ENCODE measurements around the gene FMOD.

The FMOD gene

GRCh38 chr1:203361945-203362719 lies 11.2 kb upstream of the FMOD start:
- H3K27ac ChIP-seq, result no peak overlapping the region
- DNase-seq (ENCODE audit: low read depth, low spot score), result no peak

GRCh38 chr1:203360547-203361185 lies 9.7 kb upstream of the FMOD start:
- no peak overlapping the region for H3K27ac ChIP-seq
- DNase-seq (ENCODE audit: low read depth, low spot score), result no peak

DNA sequence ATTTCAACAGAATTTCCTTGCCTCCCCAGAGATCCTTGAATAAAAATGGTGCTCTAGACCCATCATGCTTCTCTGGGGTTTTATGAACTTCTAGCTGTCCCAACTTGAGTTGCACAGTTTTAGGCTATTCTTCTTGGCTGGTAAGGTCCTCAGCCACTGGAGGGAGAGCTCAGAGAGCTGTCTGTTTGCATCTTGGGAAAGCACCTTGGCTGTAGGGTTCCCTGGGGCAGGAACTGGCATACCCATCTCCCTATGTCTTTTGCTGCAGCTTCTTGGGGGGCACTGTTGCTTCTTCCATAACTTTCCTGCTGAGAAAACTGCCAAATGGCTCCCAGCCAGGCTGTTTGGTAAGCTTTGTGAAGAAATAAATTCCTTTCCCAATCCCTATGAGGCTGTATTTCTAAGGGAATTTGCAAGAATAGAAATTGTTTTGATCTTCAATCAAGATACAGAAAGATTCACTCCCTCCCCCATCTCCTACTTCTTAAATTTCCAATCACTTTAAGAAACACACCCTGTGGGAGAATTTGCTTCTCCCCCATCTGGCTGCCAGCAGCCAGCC lies 8.2 kb upstream of the FMOD start:
- DNase-seq (ENCODE audit: low read depth, low spot score), result no peak
- no peak overlapping the region for H3K27ac ChIP-seq

DNA sequence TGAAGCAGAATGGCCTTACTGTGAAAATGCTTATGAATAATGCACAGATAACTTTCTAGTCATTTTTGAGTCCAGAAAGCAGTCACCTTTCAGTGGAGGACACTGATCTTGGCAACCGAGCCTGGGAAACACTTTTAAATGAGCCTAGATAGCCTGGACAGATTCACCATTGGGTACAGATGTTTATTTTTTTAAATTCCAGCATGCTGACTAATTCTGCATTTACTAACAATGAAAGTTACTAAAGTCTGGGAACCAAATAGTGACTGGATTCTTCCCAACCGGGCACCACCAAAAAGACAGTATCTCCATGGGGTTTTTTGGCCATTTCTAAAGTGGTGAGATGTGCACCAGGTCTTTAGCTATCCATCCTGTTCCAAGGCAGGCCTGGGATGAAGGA lies 3.3 kb upstream of the FMOD start:
- DNase-seq (ENCODE audit: low read depth, low spot score), result no peak
- H3K27ac ChIP-seq, result no peak overlapping the region

DNA sequence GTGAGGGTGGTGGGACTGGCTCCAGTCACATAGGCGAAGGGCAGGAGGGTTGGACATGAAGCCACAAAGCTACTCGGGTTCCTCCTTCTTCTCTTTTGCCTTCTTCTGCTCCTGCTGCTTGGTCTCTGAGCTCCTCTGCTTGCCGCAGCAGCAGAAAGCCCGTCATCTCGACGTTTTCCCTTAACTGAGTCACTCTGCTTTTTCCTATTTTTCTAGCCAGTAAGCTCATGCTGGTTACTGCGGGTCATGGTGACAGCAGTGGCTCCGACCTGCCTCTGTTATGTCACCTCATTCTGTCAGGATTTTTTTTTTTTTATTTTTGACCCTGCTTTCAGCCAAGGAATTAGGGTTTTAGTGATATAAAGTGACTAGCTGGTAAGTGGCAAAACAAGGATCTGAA lies 2.6 kb upstream of the FMOD start:
- no peak for DNase-seq (ENCODE audit: low read depth, low spot score)
- no peak overlapping the region for H3K27ac ChIP-seq

GRCh38 chr1:203349773-203350524 lies 973 bp downstream of the FMOD start:
- no peak overlapping the region for H3K27ac ChIP-seq
- DNase-seq (ENCODE audit: low read depth, low spot score), result no peak

DNA sequence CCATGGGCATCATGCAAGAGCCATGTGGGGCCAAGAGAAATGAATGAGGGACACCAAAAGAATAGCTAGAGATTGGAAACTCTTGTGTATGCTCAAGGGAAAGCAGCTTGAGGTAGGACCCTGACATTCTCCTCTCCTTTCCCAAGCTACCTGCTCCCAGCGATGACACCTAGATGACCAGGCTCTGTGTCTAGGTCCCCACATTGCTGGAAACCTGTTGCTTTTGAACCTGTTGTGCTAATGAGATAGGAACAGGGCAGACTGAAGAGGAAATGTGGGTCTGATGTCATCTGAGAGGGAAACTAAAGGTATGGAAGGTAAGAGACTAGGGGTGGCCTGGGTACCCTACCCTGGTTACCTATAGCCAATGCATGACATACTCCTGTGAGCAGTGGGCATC lies 1.8 kb downstream of the FMOD start:
- no peak for DNase-seq (ENCODE audit: low read depth, low spot score)
- no peak overlapping the region for H3K27ac ChIP-seq

DNA sequence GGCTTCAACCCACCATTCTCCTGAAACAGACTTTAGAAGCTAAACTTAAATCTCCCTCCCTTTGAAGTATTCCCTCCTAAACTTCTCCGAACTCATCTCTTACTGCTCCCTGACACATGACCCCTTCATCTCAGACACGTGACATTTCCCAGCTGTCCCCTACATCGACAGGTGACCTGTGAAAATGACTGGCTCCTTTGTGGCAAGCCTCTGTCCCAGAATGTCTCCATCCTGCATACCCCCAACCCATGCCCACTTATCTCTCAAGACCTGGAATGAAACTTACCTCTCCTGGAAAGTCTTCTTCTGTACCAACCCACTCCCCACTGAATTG lies 4.2 kb downstream of the FMOD start:
- no peak overlapping the region for H3K27ac ChIP-seq
- no peak for DNase-seq (ENCODE audit: low read depth, low spot score)

GRCh38 chr1:203346060-203346768 lies 4.7 kb downstream of the FMOD start:
- no peak overlapping the region for H3K27ac ChIP-seq
- no peak for DNase-seq (ENCODE audit: low read depth, low spot score)

DNA sequence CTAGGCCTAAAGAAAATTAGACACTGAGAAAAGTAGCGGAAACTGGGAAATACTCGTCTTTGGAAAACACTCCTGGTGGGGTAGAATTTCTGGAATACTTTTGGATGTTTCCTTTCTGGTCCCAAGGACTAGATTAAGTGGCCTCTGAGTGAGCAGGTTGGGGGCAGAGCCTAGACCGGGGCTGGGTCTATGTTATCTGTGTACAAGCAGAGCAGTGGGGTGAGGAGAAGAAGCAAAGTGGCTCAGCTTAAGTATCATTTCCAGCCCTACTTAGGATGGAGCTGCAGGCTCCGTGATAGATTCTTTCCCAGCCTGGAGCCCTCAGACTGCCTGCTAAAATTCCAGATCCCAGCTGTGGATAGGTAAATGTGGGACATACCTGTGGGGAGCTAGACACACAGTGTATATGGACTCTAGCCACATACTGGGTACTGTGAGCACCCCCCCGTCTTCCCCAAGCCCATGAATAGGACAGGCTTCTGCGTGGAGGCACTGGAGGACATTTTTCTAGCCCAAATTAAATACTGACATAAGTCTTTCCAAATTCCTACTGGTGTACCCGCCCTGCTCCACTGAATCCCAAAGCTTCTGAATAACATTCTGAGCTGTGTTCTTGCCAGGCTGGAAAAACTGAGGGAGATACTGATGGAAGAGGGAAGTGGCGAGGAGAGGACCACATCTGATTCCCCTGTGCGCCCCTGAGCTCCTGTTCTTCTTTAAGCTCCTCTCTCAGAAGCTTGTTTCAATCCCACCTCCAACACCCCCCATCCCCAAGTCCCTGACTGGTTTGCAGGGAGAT lies 6.8 kb downstream of the FMOD start:
- H3K27ac ChIP-seq, result no peak overlapping the region
- no peak for DNase-seq (ENCODE audit: low read depth, low spot score)

DNA sequence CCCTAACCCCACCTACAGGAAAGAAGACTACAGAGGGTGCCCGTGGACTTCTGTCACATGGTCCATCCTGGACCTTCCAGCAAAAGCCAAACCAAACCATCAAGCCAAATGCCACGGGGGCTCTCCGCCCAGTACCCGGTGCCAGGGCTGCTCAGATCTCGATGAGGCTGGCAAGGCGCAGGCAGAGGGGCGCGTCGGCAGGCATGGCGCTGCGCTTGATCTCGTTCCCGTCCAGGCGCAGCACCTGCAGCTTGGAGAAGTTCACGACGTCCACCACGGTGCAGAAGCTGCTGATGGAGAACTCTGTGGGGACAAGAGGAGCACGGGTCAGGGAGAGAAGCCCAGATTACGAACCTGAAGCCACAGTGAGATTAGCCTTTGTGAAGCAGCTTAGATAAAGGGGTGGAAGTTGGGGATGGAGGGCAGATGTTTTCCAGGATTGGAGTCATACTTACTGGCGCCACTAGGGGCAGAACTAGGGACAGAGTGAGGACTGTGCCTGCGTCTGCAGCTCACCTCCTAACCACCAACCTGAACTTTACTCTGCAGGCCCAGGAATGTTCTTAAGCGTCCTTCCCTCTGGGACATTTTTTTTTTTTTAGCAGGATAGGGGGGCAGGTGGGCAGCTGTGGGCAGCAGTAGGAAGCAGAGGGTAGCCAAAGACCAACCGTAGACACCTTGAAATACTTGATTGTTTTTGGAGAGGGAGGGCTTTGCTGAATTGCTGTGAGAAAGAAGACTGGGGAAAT lies 8.6 kb downstream of the FMOD start:
- H3K27ac ChIP-seq, result no peak overlapping the region
- no peak for DNase-seq (ENCODE audit: low read depth, low spot score)

GRCh38 chr1:203340112-203340790 lies 10.7 kb downstream of the FMOD start:
- DNase-seq (ENCODE audit: low read depth, low spot score), result no peak
- no peak overlapping the region for H3K27ac ChIP-seq

DNA sequence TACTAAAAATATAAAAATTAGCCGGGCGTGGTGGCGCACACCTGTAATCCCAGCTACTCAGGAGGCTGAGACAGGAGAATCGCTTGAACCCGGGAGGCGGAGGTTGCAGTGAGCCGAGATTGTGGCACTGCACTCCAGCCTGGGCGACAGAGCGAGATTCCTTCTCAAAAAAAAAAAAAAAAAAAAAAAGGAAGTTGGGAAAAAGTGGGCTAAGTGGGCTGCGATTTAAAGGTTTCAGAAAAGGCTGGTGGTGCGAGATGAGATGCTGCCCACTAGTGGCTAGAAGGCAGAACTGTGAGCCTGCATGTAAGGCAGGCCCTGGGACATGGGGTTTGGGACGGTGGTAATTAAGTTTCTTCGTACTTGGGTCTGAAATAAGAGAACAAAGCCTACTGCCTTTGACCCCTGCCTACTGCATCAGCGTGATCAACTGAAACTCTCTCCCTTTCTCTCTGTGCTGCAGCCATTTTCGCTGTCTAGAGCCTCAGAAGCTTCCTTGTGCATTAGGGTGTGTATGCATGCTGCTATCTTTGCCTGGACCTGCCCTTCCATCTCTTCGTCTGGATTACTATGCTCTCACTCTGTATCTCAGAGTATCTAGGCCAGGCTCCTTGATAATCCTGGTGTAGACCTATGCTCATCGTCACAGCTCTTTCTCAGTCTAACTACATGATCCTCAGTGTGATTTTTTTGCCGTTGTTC lies 12.4 kb downstream of the FMOD start:
- DNase-seq (ENCODE audit: low read depth, low spot score), result no peak
- no peak overlapping the region for H3K27ac ChIP-seq

GRCh38 chr1:203336097-203336496 lies 14.8 kb downstream of the FMOD start:
- no peak overlapping the region for H3K27ac ChIP-seq
- DNase-seq (ENCODE audit: low read depth, low spot score), result no peak

- H3K27ac ChIP-seq, result no peak overlapping the region
- no peak for DNase-seq (ENCODE audit: low read depth, low spot score)
Measured at GRCh38 chr1:203335503-203335902, 15.4 kb downstream of the FMOD start.

GRCh38 chr1:203331224-203331623 lies 19.7 kb downstream of the FMOD start:
- H3K27ac ChIP-seq, result no peak overlapping the region
- DNase-seq (ENCODE audit: low read depth, low spot score), result no peak

DNA sequence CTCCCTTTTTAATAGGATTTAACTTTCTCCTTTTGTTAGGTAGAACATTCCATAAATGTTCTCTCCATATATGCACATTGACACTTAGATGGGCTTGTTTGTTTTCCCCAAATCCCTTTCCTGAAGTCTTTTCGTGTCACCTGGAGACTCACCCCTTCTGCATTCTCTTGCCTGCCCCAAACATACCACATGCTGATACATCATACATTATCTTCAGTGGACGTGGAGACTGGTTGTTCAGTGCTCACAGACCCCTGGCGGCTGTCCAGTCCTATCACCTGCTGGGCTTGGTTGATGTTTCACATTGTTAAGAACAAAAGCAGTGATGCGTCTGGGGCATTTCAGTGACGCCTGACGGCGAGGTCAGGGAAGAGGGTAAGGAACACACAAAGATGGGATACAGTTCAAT lies 22.2 kb downstream of the FMOD start:
- H3K27ac ChIP-seq, result peak overlapping the region; percentile 80
- DNase-seq (ENCODE audit: low read depth, low spot score), result peak; percentile 59
